GM12878 (cell line): ENCODE data around the gene NKD1. TPM values are rescaled to one million over a fixed set of nuclear protein-coding genes. Genes with fewer than 3 reads are reported as not detected.
A peak's percentile ranks its signal among the peaks of the same experiment; 100 is the strongest.

Experiments used
- CBX5 ChIP-seq: sonication (generic); IDR thresholded peaks from 2 replicates; pipeline ENCODE4 v1.6.1; 2016; ENCODE audit warnings: low read depth, moderate library complexity, mild to moderate bottlenecking, inconsistent platforms
- E2F4 ChIP-seq: IDR thresholded peaks from 2 replicates; pipeline ENCODE4 v1.6.1; 2012; ENCODE audit warnings: low read depth, low read length, improper control_type of control experiment
- EGR1 ChIP-seq, 2 experiments: IDR thresholded peaks; 1 replicate in 1 of 2; 2 replicates in 1 of 2; pipeline ENCODE4 v1.6.1; 2011 to 2012; ENCODE audit warnings: low read depth in 2 of 2, low read length in 2 of 2, borderline replicate concordance in 1 of 2, mild to moderate bottlenecking in 1 of 2, moderate library complexity in 1 of 2
- MYC ChIP-seq: IDR thresholded peaks from 2 replicates; pipeline ENCODE4 v1.6.1; 2011; ENCODE audit warnings: mild to moderate bottlenecking, low read length, moderate library complexity, inconsistent platforms; ENCODE audit not compliant: insufficient read depth, insufficient replicate concordance, insufficient read length, severe bottlenecking
- SP1 ChIP-seq: IDR thresholded peaks from one replicate; pipeline ENCODE4 v1.6.1; 2011; ENCODE audit warnings: low read depth, low read length
- ZNF274 ChIP-seq: IDR thresholded peaks from one replicate; pipeline ENCODE4 v1.8.0; 2011; ENCODE audit not compliant: insufficient read length, insufficient read depth
- ZNF687 ChIP-seq: fragments of 450-650 bp; IDR thresholded peaks from 2 replicates; pipeline ENCODE4 v1.6.1; 2017; ENCODE audit warnings: mild to moderate bottlenecking, moderate library complexity
- ZSCAN29 ChIP-seq: fragments of 450-650 bp; IDR thresholded peaks from 2 replicates; pipeline ENCODE4 v1.6.1; 2017; ENCODE audit warnings: mild to moderate bottlenecking, moderate library complexity
- polyA plus RNA-seq, 11 experiments: library from polyadenylated mRNA; depleted of rRNA in 4 of 11; unstranded in 6 of 11; stranded (reverse) in 5 of 11; fragments of >200 nt; fragmentation: Nextera tagmentation in 4 of 11; fragmentation: Illumina TruSeq in 1 of 11; extraction: Ambion mirVana in 4 of 11; extraction: Trizol in 1 of 11; gene quantifications; 1 replicate in 1 of 11; 2 replicates in 10 of 11; pipeline versions ENCODE4 v1.2.1 to v1.2.3, GENCODE V29; 2011 to 2016; ENCODE audit warnings: inconsistent platforms in 2 of 11, missing spikeins in 2 of 11, low read depth in 1 of 11
- total RNA-seq, 4 experiments: library from RNA; depleted of rRNA in 3 of 4; stranded (reverse); fragments of >200 nt in 3 of 4; fragmentation: Illumina TruSeq in 1 of 4; extraction: Trizol in 1 of 4; gene quantifications; 2 replicates each; pipeline versions ENCODE4 v1.2.1 to v1.2.3, GENCODE V29; 2013 to 2021
- TF ChIP-seq, protein P1 (sequence below): fragments of 450-650 bp; IDR thresholded peaks from 2 replicates; pipeline ENCODE4 v1.6.1; 2016; ENCODE audit warnings: mild to moderate bottlenecking
- TF ChIP-seq, protein P2 (sequence below): fragments of 450-650 bp; IDR thresholded peaks from 2 replicates; pipeline ENCODE4 v1.6.1; 2017; ENCODE audit warnings: low read depth, mild to moderate bottlenecking, moderate library complexity
- TF ChIP-seq, protein P3 (sequence below): IDR thresholded peaks from 2 replicates; pipeline ENCODE4 v1.6.1; 2012; ENCODE audit warnings: low read depth, low read length, improper control_type of control experiment
- TF ChIP-seq, protein P4 (sequence below): IDR thresholded peaks from 2 replicates; pipeline ENCODE4 v1.6.1; 2012; ENCODE audit warnings: improper control_type of control experiment, low read depth, low read length; ENCODE audit not compliant: insufficient replicate concordance

Gene NKD1
- total and polyA plus RNA-seq, 10 of the 15 experiments (the other 5 are each of a cell fraction or from before 2014, with no cell fraction given), result under 0.01 to 0.49 (median 0.04) TPM; not detected in 2

DNA sequence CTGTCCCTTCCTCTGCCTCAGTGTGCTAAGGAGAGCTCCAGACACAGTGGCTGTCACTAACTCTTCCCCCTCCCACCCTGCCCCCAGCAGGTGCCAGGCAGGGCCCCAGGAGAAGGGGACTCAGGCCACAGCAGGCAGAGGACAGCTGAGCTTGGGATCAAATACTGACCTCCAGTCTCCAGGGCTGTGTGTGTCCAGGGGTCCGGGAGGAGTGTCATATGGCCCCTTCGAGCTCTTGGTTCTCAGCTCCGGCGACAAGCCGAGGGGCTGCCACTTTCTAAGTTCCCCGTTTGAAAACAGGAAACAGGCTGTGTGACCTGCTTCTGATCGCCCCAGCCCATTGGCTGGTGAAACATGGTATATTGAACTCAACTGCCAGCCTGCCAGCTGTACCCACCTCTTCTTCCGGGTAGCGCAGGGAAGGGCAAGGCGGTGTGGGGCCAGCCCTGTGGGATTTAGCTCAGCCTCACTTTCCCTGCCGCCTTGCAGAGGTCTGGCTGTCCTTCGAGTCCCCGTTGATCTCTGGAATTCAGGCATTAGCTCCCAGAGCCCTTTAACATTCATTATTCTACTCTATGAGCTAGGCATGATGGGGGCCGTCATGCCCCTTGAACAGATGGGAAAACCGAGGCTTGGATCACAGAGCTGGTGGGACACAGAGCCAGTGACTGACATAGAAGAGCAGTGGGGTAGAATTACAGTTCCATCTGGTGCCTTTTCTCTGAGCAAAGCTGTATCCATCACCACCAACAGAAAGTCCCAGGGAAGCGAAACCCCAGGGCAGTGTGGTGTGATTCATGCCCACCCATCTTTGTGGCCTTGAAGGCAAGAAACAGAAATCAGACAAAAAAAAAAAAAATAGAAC is 133.1 kb downstream of the NKD1 start, which contains the start of gene SNX20 (continued):
- TF ChIP-seq, protein P1, sequence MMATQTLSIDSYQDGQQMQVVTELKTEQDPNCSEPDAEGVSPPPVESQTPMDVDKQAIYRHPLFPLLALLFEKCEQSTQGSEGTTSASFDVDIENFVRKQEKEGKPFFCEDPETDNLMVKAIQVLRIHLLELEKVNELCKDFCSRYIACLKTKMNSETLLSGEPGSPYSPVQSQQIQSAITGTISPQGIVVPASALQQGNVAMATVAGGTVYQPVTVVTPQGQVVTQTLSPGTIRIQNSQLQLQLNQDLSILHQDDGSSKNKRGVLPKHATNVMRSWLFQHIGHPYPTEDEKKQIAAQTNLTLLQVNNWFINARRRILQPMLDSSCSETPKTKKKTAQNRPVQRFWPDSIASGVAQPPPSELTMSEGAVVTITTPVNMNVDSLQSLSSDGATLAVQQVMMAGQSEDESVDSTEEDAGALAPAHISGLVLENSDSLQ, result no peak
- TF ChIP-seq MYC, result no peak
- no peak for TF ChIP-seq E2F4
- TF ChIP-seq, protein P2, sequence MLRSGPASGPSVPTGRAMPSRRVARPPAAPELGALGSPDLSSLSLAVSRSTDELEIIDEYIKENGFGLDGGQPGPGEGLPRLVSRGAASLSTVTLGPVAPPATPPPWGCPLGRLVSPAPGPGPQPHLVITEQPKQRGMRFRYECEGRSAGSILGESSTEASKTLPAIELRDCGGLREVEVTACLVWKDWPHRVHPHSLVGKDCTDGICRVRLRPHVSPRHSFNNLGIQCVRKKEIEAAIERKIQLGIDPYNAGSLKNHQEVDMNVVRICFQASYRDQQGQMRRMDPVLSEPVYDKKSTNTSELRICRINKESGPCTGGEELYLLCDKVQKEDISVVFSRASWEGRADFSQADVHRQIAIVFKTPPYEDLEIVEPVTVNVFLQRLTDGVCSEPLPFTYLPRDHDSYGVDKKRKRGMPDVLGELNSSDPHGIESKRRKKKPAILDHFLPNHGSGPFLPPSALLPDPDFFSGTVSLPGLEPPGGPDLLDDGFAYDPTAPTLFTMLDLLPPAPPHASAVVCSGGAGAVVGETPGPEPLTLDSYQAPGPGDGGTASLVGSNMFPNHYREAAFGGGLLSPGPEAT, result peak; percentile 77
- no peak for TF ChIP-seq CBX5
- no peak for TF ChIP-seq ZSCAN29
- no peak for TF ChIP-seq SP1
- TF ChIP-seq, protein P3, sequence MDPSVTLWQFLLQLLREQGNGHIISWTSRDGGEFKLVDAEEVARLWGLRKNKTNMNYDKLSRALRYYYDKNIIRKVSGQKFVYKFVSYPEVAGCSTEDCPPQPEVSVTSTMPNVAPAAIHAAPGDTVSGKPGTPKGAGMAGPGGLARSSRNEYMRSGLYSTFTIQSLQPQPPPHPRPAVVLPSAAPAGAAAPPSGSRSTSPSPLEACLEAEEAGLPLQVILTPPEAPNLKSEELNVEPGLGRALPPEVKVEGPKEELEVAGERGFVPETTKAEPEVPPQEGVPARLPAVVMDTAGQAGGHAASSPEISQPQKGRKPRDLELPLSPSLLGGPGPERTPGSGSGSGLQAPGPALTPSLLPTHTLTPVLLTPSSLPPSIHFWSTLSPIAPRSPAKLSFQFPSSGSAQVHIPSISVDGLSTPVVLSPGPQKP, result no peak
- no peak for TF ChIP-seq EGR1 (IDR thresholded peaks at IDR 0.05; ENCODE audit: borderline replicate concordance in 1 of 2, low read depth in 2 of 2, low read length in 2 of 2)
- no peak for TF ChIP-seq ZNF274
- TF ChIP-seq, protein P4, sequence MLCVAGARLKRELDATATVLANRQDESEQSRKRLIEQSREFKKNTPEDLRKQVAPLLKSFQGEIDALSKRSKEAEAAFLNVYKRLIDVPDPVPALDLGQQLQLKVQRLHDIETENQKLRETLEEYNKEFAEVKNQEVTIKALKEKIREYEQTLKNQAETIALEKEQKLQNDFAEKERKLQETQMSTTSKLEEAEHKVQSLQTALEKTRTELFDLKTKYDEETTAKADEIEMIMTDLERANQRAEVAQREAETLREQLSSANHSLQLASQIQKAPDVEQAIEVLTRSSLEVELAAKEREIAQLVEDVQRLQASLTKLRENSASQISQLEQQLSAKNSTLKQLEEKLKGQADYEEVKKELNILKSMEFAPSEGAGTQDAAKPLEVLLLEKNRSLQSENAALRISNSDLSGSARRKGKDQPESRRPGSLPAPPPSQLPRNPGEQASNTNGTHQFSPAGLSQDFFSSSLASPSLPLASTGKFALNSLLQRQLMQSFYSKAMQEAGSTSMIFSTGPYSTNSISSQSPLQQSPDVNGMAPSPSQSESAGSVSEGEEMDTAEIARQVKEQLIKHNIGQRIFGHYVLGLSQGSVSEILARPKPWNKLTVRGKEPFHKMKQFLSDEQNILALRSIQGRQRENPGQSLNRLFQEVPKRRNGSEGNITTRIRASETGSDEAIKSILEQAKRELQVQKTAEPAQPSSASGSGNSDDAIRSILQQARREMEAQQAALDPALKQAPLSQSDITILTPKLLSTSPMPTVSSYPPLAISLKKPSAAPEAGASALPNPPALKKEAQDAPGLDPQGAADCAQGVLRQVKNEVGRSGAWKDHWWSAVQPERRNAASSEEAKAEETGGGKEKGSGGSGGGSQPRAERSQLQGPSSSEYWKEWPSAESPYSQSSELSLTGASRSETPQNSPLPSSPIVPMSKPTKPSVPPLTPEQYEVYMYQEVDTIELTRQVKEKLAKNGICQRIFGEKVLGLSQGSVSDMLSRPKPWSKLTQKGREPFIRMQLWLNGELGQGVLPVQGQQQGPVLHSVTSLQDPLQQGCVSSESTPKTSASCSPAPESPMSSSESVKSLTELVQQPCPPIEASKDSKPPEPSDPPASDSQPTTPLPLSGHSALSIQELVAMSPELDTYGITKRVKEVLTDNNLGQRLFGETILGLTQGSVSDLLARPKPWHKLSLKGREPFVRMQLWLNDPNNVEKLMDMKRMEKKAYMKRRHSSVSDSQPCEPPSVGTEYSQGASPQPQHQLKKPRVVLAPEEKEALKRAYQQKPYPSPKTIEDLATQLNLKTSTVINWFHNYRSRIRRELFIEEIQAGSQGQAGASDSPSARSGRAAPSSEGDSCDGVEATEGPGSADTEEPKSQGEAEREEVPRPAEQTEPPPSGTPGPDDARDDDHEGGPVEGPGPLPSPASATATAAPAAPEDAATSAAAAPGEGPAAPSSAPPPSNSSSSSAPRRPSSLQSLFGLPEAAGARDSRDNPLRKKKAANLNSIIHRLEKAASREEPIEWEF, result no peak
- peak; percentile 94 for TF ChIP-seq ZNF687
